ENCODE data around the gene HTR7. TPM values are rescaled to one million over a fixed set of nuclear protein-coding genes. Genes with fewer than 3 reads are reported as not detected.
"Not testable (repeated sequence)": the region's sequence is repeated elsewhere in the genome, so short reads cannot be mapped to it uniquely, and the experiment has no call there.

HTR7 gene
- total RNA-seq: 0.22 TPM
- long read RNA-seq: 0 reads

DNA sequence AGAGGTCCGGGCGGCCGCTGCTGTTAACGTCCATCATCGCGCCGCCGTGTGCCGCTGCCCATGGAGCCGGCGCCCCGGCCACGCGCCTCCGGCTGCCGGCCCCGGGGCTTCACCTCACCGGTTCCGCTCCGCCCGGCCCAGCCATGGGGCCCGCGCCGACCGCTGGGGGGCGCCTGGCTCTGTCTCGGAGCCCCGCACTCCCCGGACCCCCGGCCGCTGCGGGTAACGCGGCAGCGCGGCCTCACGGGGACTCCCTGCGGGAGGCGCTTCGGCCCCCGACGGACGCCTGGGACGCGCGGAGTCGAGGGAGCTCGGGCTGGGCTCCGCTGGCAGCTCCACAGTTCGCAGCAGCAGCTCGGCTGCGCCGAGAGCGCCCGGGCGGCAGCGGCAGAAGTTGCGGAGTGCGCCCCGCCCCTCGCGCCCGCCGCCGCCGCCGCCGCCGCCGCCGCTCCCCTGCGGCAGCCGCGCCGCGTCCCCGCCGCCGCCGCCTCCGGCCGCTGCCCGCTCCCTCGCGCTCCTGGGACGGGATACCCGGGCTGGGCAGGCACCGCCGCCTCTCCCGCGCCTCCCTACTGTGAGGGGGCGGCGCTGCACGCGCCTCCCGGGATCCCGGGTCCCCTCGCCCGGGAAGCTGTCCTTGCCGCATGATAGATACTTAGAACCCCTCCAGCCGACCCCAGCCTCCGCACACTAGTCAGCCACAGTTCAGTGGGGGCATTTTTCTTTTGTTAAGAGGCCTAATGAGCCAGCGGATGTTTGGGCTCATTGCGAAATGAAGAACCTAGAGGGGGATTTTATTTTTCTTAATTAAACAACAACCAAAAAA, at the start of gene HTR7:
Gene HTR7 (minus strand): TSS at position 405 of the 826 bp plus-strand sequence. CDS start 368 bp downstream, at position 37.
- Histone ChIP-seq H3K36me3 (no peaks in the 10 kb centered on the region), H3K27me3 (ENCODE audit: low read depth) (peaks cover 54% of the 10 kb centered on the region), H3K27ac (replicated peaks) (peak within 1 kb of the TSS; percentile 55), H3K4me3 (peak within 1 kb of the TSS; percentile 74), H3K9me3 (replicated peaks) (no peaks in the 10 kb centered on the region), H3K4me1 (peaks cover 10% of the 10 kb centered on the region)
- TF ChIP-seq, protein P1, sequence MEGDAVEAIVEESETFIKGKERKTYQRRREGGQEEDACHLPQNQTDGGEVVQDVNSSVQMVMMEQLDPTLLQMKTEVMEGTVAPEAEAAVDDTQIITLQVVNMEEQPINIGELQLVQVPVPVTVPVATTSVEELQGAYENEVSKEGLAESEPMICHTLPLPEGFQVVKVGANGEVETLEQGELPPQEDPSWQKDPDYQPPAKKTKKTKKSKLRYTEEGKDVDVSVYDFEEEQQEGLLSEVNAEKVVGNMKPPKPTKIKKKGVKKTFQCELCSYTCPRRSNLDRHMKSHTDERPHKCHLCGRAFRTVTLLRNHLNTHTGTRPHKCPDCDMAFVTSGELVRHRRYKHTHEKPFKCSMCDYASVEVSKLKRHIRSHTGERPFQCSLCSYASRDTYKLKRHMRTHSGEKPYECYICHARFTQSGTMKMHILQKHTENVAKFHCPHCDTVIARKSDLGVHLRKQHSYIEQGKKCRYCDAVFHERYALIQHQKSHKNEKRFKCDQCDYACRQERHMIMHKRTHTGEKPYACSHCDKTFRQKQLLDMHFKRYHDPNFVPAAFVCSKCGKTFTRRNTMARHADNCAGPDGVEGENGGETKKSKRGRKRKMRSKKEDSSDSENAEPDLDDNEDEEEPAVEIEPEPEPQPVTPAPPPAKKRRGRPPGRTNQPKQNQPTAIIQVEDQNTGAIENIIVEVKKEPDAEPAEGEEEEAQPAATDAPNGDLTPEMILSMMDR (IDR thresholded peaks at IDR 0.05; ENCODE audit: borderline replicate concordance): peak; percentile 72
- DNase-seq: peak; percentile 65
- intact Hi-C loops (cut with micrococcal nuclease): no loop called here

DNA sequence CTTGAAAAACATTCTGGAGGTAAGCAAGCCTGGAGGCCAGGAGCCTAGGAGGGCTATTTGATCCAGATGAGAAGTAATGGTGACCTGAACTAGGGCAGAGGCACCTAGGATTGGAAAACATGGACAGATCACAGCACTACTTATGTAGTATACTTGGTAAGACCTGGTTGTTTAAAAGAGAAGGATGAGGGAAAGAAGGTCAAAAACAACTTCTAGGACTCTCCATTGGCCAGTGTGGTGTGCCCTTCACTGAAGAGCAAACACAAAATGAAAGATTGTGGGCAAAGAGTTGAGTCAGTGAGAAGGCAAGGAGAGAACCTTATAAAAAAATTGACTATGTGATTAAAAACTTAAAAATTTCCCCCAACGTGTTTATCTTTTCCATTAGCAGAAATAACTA, 48.8 kb upstream of the HTR7 start:
- intact Hi-C loops (cut with micrococcal nuclease): no loop called here
- TF ChIP-seq, protein P1 (IDR thresholded peaks at IDR 0.05; ENCODE audit: borderline replicate concordance): no peak

DNA sequence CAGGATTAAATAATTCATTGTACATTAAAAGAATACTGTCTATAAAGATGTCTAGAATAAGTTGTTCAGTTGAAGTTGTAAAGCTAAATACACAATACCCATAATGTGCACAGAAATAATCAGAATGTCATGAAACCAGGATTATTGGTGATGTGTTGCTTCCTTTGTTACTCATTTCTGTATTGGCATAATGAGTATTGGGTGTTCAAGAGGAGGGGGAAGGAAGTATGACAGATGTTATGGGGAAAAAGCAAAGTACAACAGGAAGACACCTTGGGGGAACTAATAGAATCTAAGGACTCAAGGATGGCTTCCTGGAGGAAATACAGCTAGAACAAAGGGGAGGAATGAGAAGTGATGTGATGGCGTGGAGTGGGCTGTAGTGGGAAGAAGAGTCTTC, 48.1 kb upstream of the HTR7 start:
- intact Hi-C loops (cut with micrococcal nuclease): no loop called here
- Histone ChIP-seq H3K27ac (replicated peaks) (no peak overlapping the region), H3K36me3 (peaks cover 26% of the 10 kb centered on the region), H3K4me1 (no peaks in the 10 kb centered on the region), H3K4me3 (no peak overlapping the region), H3K9me3 (replicated peaks) (no peaks in the 10 kb centered on the region), H3K27me3 (ENCODE audit: low read depth) (no peaks in the 10 kb centered on the region)
- DNase-seq: no peak
- TF ChIP-seq, protein P1 (IDR thresholded peaks at IDR 0.05; ENCODE audit: borderline replicate concordance): no peak

More for the DNA sequence above, 48.8 kb upstream of the HTR7 start:
- H3K27ac ChIP-seq (replicated peaks): no peak overlapping the region
- H3K9me3 ChIP-seq (replicated peaks): no peaks in the 10 kb centered on the region
- peaks cover 19% of the 10 kb centered on the region for H3K36me3 ChIP-seq
- H3K27me3 ChIP-seq (ENCODE audit: low read depth): no peaks in the 10 kb centered on the region
- no peak for DNase-seq
- H3K4me1 ChIP-seq: no peaks in the 10 kb centered on the region
- H3K4me3 ChIP-seq: no peak overlapping the region

DNA sequence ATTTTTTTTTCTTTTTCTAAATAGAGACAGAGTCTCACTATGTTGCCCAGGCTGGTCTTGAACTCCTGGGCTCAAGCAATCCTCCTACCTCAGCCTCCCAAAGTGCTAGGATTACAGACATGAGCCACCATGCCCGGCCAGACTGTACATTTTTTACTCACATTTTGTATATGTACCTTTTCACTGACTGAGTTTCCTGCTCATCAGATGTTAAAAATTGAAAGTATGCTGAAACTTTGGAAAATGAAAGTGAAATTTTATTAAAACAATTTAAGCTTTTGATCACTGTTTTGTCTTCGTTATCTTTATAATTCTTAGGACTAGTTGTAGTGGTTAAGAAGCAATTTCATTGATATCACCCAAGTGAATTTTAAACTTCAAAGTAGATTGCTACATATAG, 39.1 kb upstream of the HTR7 start:
- H3K36me3 ChIP-seq: peaks cover 84% of the 10 kb centered on the region
- H3K27ac ChIP-seq (replicated peaks); intact Hi-C loops (cut with micrococcal nuclease); DNase-seq; H3K4me1 ChIP-seq; H3K4me3 ChIP-seq; H3K27me3 ChIP-seq (ENCODE audit: low read depth); H3K9me3 ChIP-seq (replicated peaks): not testable (repeated sequence)

DNA sequence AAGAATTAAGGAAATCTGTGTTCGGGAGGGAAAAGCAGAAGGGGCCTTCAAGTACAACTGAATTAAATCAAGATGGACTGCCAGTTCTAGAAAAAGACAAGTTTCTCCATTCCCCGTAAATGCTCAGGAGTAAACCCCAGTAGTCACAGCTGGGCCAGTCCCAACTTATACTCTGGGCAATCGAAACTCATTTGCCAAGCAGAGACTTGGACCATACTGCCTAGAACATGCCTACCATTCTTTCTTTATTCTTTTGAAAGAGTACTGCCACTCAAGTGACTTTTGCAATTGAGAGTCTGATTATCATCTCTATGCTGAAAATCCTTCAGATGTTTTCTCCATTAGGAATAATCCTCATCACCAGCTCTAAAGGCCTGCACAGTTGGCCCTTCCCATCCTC, 35.4 kb upstream of the HTR7 start:
- Histone ChIP-seq H3K4me1 (peaks cover 9% of the 10 kb centered on the region), H3K27me3 (ENCODE audit: low read depth) (no peaks in the 10 kb centered on the region), H3K9me3 (replicated peaks) (no peaks in the 10 kb centered on the region), H3K27ac (replicated peaks) (no peak overlapping the region), H3K36me3 (peaks cover 90% of the 10 kb centered on the region), H3K4me3 (no peak overlapping the region)
- DNase-seq: no peak
- intact Hi-C loops (cut with micrococcal nuclease): no loop called here
- TF ChIP-seq, protein P1 (IDR thresholded peaks at IDR 0.05; ENCODE audit: borderline replicate concordance): no peak

DNA sequence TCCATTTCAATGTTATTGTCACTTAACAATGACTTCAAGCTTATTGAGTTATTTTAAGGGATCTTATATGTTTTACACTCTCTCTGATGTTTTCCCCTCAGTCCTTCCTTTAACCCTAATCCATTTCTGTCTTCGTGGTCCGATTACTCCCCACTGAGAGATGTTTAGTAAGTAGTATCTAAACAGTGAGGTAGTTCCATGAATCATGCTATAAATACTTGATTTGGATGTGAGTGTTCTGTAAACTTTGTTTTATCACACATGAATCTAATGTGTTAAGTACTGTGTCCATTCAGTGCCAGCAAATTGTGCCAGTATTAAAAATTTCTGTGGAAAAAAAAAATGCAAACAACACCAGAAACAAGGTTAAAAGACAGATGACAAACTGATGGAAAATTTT, 32.5 kb upstream of the HTR7 start:
- Histone ChIP-seq H3K36me3 (peaks cover 93% of the 10 kb centered on the region), H3K4me3 (no peak overlapping the region), H3K27me3 (ENCODE audit: low read depth) (no peaks in the 10 kb centered on the region), H3K4me1 (peaks cover 9% of the 10 kb centered on the region), H3K9me3 (replicated peaks) (no peaks in the 10 kb centered on the region), H3K27ac (replicated peaks) (no peak overlapping the region)
- DNase-seq: no peak
- TF ChIP-seq, protein P1 (IDR thresholded peaks at IDR 0.05; ENCODE audit: borderline replicate concordance): no peak
- intact Hi-C loops (cut with micrococcal nuclease): no loop called here
